Body of pancreas (tissue), 4 donors: ENCODE data around the gene TUFT1. TPM values are rescaled to one million over a fixed set of nuclear protein-coding genes. Genes with fewer than 3 reads are reported as not detected.

Experiments used
- ATAC-seq: fragments of 150-250 bp; one replicate; pipeline ENCODE4 v1.9.1; 2016
- DNase-seq, 4 donors: peaks; one replicate each; pipeline ENCODE4 v3.0.0-alpha.2; 2019
- H3K27ac ChIP-seq, 4 donors: fragments of 200-600 bp; sonication (generic); 1 replicate in 3 of 4; 2 replicates in 1 of 4; pipeline versions ENCODE4 v1.5.1 to v1.6.1; 2016 to 2019; ENCODE audit warnings: mild to moderate bottlenecking in 1 of 4, mixed read lengths in 1 of 4, moderate library complexity in 1 of 4
- H3K27me3 ChIP-seq, 2 donors: fragments of 200-600 bp; sonication (generic); one replicate each; pipeline ENCODE4 v1.6.0; 2016; ENCODE audit warnings: mild to moderate bottlenecking in 1 of 2
- H3K36me3 ChIP-seq, 2 donors: fragments of 200-600 bp; sonication (generic); replicated peaks in 1 of 2; 2 replicates each; pipeline ENCODE4 v1.5.1; 2016; ENCODE audit warnings: low read depth in 2 of 2; ENCODE audit not compliant: insufficient read depth in 1 of 2
- H3K4me1 ChIP-seq: fragments of 200-600 bp; sonication (generic); one replicate; pipeline ENCODE4 v1.6.0; 2016
- H3K4me3 ChIP-seq, 2 donors: fragments of 200-600 bp; sonication (generic); 1 replicate in 1 of 2; 2 replicates in 1 of 2; pipeline ENCODE4 v1.5.1; 2016 to 2019
- H3K9me3 ChIP-seq, 3 donors: fragments of 200-600 bp; sonication (generic); 1 replicate in 2 of 3; 2 replicates in 1 of 3; pipeline ENCODE4 v1.5.1; 2016
- CTCF ChIP-seq, 7 experiments: fragments of 450-650 bp in 4 of 7; fragments of 200-600 bp in 3 of 7; sonication (generic) in 3 of 7; IDR thresholded peaks; one replicate each; pipeline ENCODE4 v1.5.1; 2016 to 2019; ENCODE audit warnings: antibody characterized with exemption in 7 of 7
- POLR2A ChIP-seq, 3 donors: fragments of 450-650 bp; IDR thresholded peaks; one replicate each; pipeline ENCODE4 v1.6.1; 2016; ENCODE audit warnings: antibody characterized with exemption in 3 of 3, mild to moderate bottlenecking in 2 of 3
- WGBS, 2 donors: methylation state at CpG; one replicate each; pipeline ENCODE4 v1.1.5; 2017; 5-methylcytosine and 5-hydroxymethylcytosine counted together
- intact Hi-C: fragments of 100-400 bp; cut with DNase I; formaldehyde crosslinking; loops from one replicate; pipeline ENCODE4 v1.15.1; 2023
- total RNA-seq, 2 donors: library from RNA; depleted of rRNA; stranded (reverse); fragments of >200 nt; gene quantifications; one replicate each; pipeline ENCODE4 v1.1.0, GENCODE V29; 2016

The TUFT1 gene
- total RNA-seq, 2 donors from 2014 or later, result 10.9 to 17.1 TPM

GRCh38 chr1:151535326-151536271, 4.5 kb upstream of the TUFT1 start:
- Histone ChIP-seq H3K4me3 (no peak overlapping the region), H3K27me3 (no peaks in the 10 kb centered on the region), H3K9me3 (no peaks in the 10 kb centered on the region), H3K27ac (no peak overlapping the region), H3K4me1 (peaks cover 13% of the 10 kb centered on the region), H3K36me3 (peaks cover 14 to 34% of the 10 kb centered on the region in 2 donors)
- ATAC-seq, result no peak
- WGBS, 2 donors, result 80 to 90% methylated on average over 6 of the region's 6 CpGs
- DNase-seq, result no peak
- TF ChIP-seq CTCF (IDR thresholded peaks at IDR 0.05) (no peak), POLR2A (IDR thresholded peaks at IDR 0.05) (no peak)
- intact Hi-C loops, result no loop called here

GRCh38 chr1:151536499-151536898, 3.6 kb upstream of the TUFT1 start:
- no peaks in the 10 kb centered on the region for H3K9me3 ChIP-seq
- no peak for TF ChIP-seq CTCF (IDR thresholded peaks at IDR 0.05)
- TF ChIP-seq POLR2A (IDR thresholded peaks at IDR 0.05), result no peak
- H3K4me1 ChIP-seq, result peaks cover 14% of the 10 kb centered on the region
- WGBS, 2 donors, result 88 to 92% methylated on average over 7 of the region's 7 CpGs
- ATAC-seq (no peak), DNase-seq (no peak)
- intact Hi-C loops, result no loop called here
- no peak overlapping the region for H3K27ac ChIP-seq
- H3K27me3 ChIP-seq, result no peaks in the 10 kb centered on the region
- H3K36me3 ChIP-seq, result peaks cover 14 to 30% of the 10 kb centered on the region in 2 donors
- H3K4me3 ChIP-seq, result no peak overlapping the region

- H3K27ac ChIP-seq, result no peak overlapping the region
- no peak for TF ChIP-seq POLR2A (IDR thresholded peaks at IDR 0.05)
- TF ChIP-seq CTCF (IDR thresholded peaks at IDR 0.05), result no peak
- intact Hi-C loops, result no loop called here
- H3K4me1 ChIP-seq, result peaks cover 20% of the 10 kb centered on the region
- H3K36me3 ChIP-seq, result peaks cover 14 to 25% of the 10 kb centered on the region in 2 donors
- H3K27me3 ChIP-seq, result no peaks in the 10 kb centered on the region
- no peak for DNase-seq
- H3K4me3 ChIP-seq, result no peak overlapping the region
- 77 to 86% methylated on average over 9 of the region's 9 CpGs for WGBS, 2 donors
- no peaks in the 10 kb centered on the region for H3K9me3 ChIP-seq
- no peak for ATAC-seq
Measured at GRCh38 chr1:151537112-151537511, 3.0 kb upstream of the TUFT1 start.

GRCh38 chr1:151539321-151540020, 638 bp upstream of the TUFT1 start:
- TF ChIP-seq CTCF (IDR thresholded peaks at IDR 0.05), result peak in 1 of 7 experiments; percentile 2
- no peak for TF ChIP-seq POLR2A (IDR thresholded peaks at IDR 0.05)
- DNase-seq (peak; percentile 92 to 97 (median 96)), ATAC-seq (peak; percentile 81)
- H3K27me3 ChIP-seq, result no peaks in the 10 kb centered on the region
- WGBS, 2 donors, result 14% methylated on average over 7 of the region's 7 CpGs; no CpG with 5 or more reads in 1 of the 2 donors
- H3K4me3 ChIP-seq, result no peak overlapping the region
- H3K36me3 ChIP-seq, result peaks cover 8 to 22% of the 10 kb centered on the region in 2 donors
- peaks cover 40% of the 10 kb centered on the region for H3K4me1 ChIP-seq
- H3K9me3 ChIP-seq, result no peaks in the 10 kb centered on the region
- intact Hi-C loops, result no loop called here
- peak overlapping the region; percentile 88 to 96 (median 92) for H3K27ac ChIP-seq
